Activated naive CD4-positive, alpha-beta T cell treated with Interleukin-2 at 50 U/mL for 16 hours (primary cell): Measurements from ENCODE around the gene KRTAP4-3.
"Not testable (repeated sequence)": the region's sequence is repeated elsewhere in the genome, so short reads cannot be mapped to it uniquely, and the experiment has no call there.

Source experiments
- DNase-seq: peaks from one replicate; pipeline ENCODE4 v3.0.0-alpha.2; 2020

Gene KRTAP4-3

GRCh38 chr17:41168121-41168520 is at the start of gene KRTAP4-3:
Gene KRTAP4-3, minus strand, starts transcription at chr17:41168221. Its CDS starts 49 bp downstream, at chr17:41168172.
- DNase-seq = no peak

- DNase-seq = no peak
Measured at GRCh38 chr17:41215681-41216080, 47.7 kb upstream of the KRTAP4-3 start.

- DNase-seq = no peak
Measured at GRCh38 chr17:41212524-41213169, 44.6 kb upstream of the KRTAP4-3 start.

- no peak for DNase-seq
Measured at GRCh38 chr17:41211845-41212466, 43.9 kb upstream of the KRTAP4-3 start.

- DNase-seq = no peak
Measured at GRCh38 chr17:41199421-41200078, 31.5 kb upstream of the KRTAP4-3 start.

- DNase-seq = no peak
Measured at GRCh38 chr17:41196068-41196467, 28.0 kb upstream of the KRTAP4-3 start.

GRCh38 chr17:41190328-41190727 is 22.3 kb upstream of the KRTAP4-3 start:
- DNase-seq = no peak

- DNase-seq = not testable (repeated sequence)
Measured at GRCh38 chr17:41189837-41190318, 21.9 kb upstream of the KRTAP4-3 start, which contains the start of gene KRTAP9-1. Gene KRTAP9-1, plus strand, starts transcription at chr17:41189887. Its CDS starts 0 bp downstream, at chr17:41189887.

- no peak for DNase-seq
Measured at GRCh38 chr17:41186872-41187271, 18.9 kb upstream of the KRTAP4-3 start.

GRCh38 chr17:41185001-41185400 is 17.0 kb upstream of the KRTAP4-3 start:
- no peak for DNase-seq

GRCh38 chr17:41184480-41184961 is 16.5 kb upstream of the KRTAP4-3 start, which contains the start of gene KRTAP4-1:
Gene KRTAP4-1, minus strand, starts transcription at chr17:41184911. Its CDS starts 57 bp downstream, at chr17:41184854.
- no peak for DNase-seq

GRCh38 chr17:41178843-41179616 is 11.0 kb upstream of the KRTAP4-3 start:
- DNase-seq = no peak

GRCh38 chr17:41178341-41178740 is 10.3 kb upstream of the KRTAP4-3 start:
- DNase-seq = no peak

GRCh38 chr17:41177727-41178271 is 9.8 kb upstream of the KRTAP4-3 start, which contains the start of gene KRTAP4-2:
Gene KRTAP4-2, minus strand, starts transcription at chr17:41178221. Its CDS starts 57 bp downstream, at chr17:41178164.
- DNase-seq = no peak

GRCh38 chr17:41176744-41177387 is 8.8 kb upstream of the KRTAP4-3 start:
- no peak for DNase-seq

GRCh38 chr17:41171886-41172285 is 3.9 kb upstream of the KRTAP4-3 start:
- DNase-seq = no peak

GRCh38 chr17:41167561-41167960 is 460 bp downstream of the KRTAP4-3 start:
- no peak for DNase-seq

- DNase-seq = no peak
Measured at GRCh38 chr17:41163828-41164227, 4.2 kb downstream of the KRTAP4-3 start.

GRCh38 chr17:41160648-41161047 is 7.4 kb downstream of the KRTAP4-3 start, which contains the start of gene KRTAP4-4:
Gene KRTAP4-4, minus strand, starts transcription at chr17:41160748. Its CDS starts 57 bp downstream, at chr17:41160691.
- no peak for DNase-seq

- DNase-seq = not testable (repeated sequence)
Measured at GRCh38 chr17:41160190-41160589, 7.8 kb downstream of the KRTAP4-3 start.

GRCh38 chr17:41153856-41154255 is 14.2 kb downstream of the KRTAP4-3 start:
- no peak for DNase-seq

- no peak for DNase-seq
Measured at GRCh38 chr17:41151525-41151924, 16.5 kb downstream of the KRTAP4-3 start.
